Measurements from ENCODE around the gene MEGF8. TPM values are rescaled to one million over a fixed set of nuclear protein-coding genes. Genes with fewer than 3 reads are reported as not detected.

The MEGF8 gene
- polyA plus RNA-seq, 1 donor from 2014 or later, result 21.5 TPM

GRCh38 chr19:42392165-42392564 is 66.7 kb downstream of the MEGF8 start:
- Histone ChIP-seq H3F3A (ENCODE audit: insufficient read depth, low read length, poor library complexity, severe bottlenecking) (no peaks in the 10 kb centered on the region), H3K27me3 (ENCODE audit: insufficient read depth, low read depth, low read length) (peaks cover 4% of the 10 kb centered on the region), H3K9ac (ENCODE audit: low read length) (no peak overlapping the region), H3K27ac (ENCODE audit: low read length) (no peak overlapping the region), H4K20me1 (ENCODE audit: insufficient read depth) (no peaks in the 10 kb centered on the region), H3K36me3 (ENCODE audit: insufficient read depth, low read length) (no peaks in the 10 kb centered on the region), H2AFZ (ENCODE audit: low read depth, low read length) (no peak overlapping the region), H3K4me3 (ENCODE audit: low read length) (no peak overlapping the region), H3K9me2 (ENCODE audit: insufficient read depth, low read length) (no peaks in the 10 kb centered on the region), H3K79me2 (replicated peaks; ENCODE audit: insufficient read depth, low read length) (no peaks in the 10 kb centered on the region), H3K4me2 (ENCODE audit: low read length) (no peak overlapping the region), H3K9me3 (ENCODE audit: low read length) (no peaks in the 10 kb centered on the region)
- TF ChIP-seq REST (IDR thresholded peaks at IDR 0.05; ENCODE audit: borderline replicate concordance) (no peak), EP300 (conservative IDR thresholded peaks at IDR 0.05; ENCODE audit: poor library complexity, severe bottlenecking) (no peak), RAD21 (conservative IDR thresholded peaks at IDR 0.05) (no peak), TAF1 (IDR thresholded peaks at IDR 0.05; ENCODE audit: low read depth) (no peak), MXI1 (conservative IDR thresholded peaks at IDR 0.05; ENCODE audit: poor library complexity, severe bottlenecking) (no peak), SMC3 (conservative IDR thresholded peaks at IDR 0.05; ENCODE audit: poor library complexity) (no peak), EZH2 (IDR thresholded peaks at IDR 0.05; ENCODE audit: borderline replicate concordance, insufficient read depth, low read length, poor library complexity, severe bottlenecking) (no peak), CTCF (IDR thresholded peaks at IDR 0.05; ENCODE audit: poor library complexity, severe bottlenecking) (no peak), POLR2AphosphoS5 (IDR thresholded peaks at IDR 0.05) (no peak)

GRCh38 chr19:42394751-42395150 is 69.3 kb downstream of the MEGF8 start:
- Histone ChIP-seq H3K27ac (ENCODE audit: low read length) (no peak overlapping the region), H2AFZ (ENCODE audit: low read depth, low read length) (no peak overlapping the region), H3K4me2 (ENCODE audit: low read length) (no peak overlapping the region), H3K4me3 (ENCODE audit: low read length) (no peak overlapping the region), H3K9ac (ENCODE audit: low read length) (no peak overlapping the region), H3K79me2 (replicated peaks; ENCODE audit: insufficient read depth, low read length) (peaks cover 8% of the 10 kb centered on the region), H3F3A (ENCODE audit: insufficient read depth, low read length, poor library complexity, severe bottlenecking) (no peaks in the 10 kb centered on the region), H3K9me3 (ENCODE audit: low read length) (no peaks in the 10 kb centered on the region), H3K27me3 (ENCODE audit: insufficient read depth, low read depth, low read length) (no peaks in the 10 kb centered on the region), H3K9me2 (ENCODE audit: insufficient read depth, low read length) (no peaks in the 10 kb centered on the region), H4K20me1 (ENCODE audit: insufficient read depth) (no peaks in the 10 kb centered on the region), H3K36me3 (ENCODE audit: insufficient read depth, low read length) (no peaks in the 10 kb centered on the region)
- TF ChIP-seq CTCF (IDR thresholded peaks at IDR 0.05; ENCODE audit: poor library complexity, severe bottlenecking) (no peak), MXI1 (conservative IDR thresholded peaks at IDR 0.05; ENCODE audit: poor library complexity, severe bottlenecking) (no peak), RAD21 (conservative IDR thresholded peaks at IDR 0.05) (no peak), EZH2 (IDR thresholded peaks at IDR 0.05; ENCODE audit: borderline replicate concordance, insufficient read depth, low read length, poor library complexity, severe bottlenecking) (no peak), SMC3 (conservative IDR thresholded peaks at IDR 0.05; ENCODE audit: poor library complexity) (no peak), POLR2AphosphoS5 (IDR thresholded peaks at IDR 0.05) (no peak), TAF1 (IDR thresholded peaks at IDR 0.05; ENCODE audit: low read depth) (no peak), EP300 (conservative IDR thresholded peaks at IDR 0.05; ENCODE audit: poor library complexity, severe bottlenecking) (no peak), REST (IDR thresholded peaks at IDR 0.05; ENCODE audit: borderline replicate concordance) (no peak)

Measured in neural cell (in vitro differentiated cells).